Stimulated activated CD8-positive, alpha-beta memory T cell treated with anti-CD3 and anti-CD28 coated beads, Interleukin-2, amount 100 ng/mL, for 48 hours (primary cell): ENCODE results near the gene TMEM101.
A peak's percentile ranks its signal among the peaks of the same experiment; 100 is the strongest.
"Not testable (repeated sequence)": the region's sequence is repeated elsewhere in the genome, so short reads cannot be mapped to it uniquely, and the experiment has no call there.

ENCODE experiments used
- DNase-seq, 2 donors: peaks; one replicate each; pipeline ENCODE4 v3.0.0-alpha.2; 2020; ENCODE audit warnings: low read depth in 2 of 2

Gene TMEM101

GRCh38 chr17:44000141-44000860 is 14.5 kb downstream of the TMEM101 start:
- DNase-seq: no peak

- no peak for DNase-seq
These were observed 15.7 kb downstream of the TMEM101 start for GRCh38 chr17:43999024-43999423.

- no peak for DNase-seq
These were observed 16.2 kb downstream of the TMEM101 start for GRCh38 chr17:43998552-43998951.

- not testable (repeated sequence) for DNase-seq
These were observed 17.6 kb downstream of the TMEM101 start for GRCh38 chr17:43997180-43997579.

- no peak for DNase-seq
These were observed 19.7 kb downstream of the TMEM101 start for GRCh38 chr17:43995150-43995471.

- peak; percentile 51 to 59 for DNase-seq
These were observed 20.3 kb downstream of the TMEM101 start for GRCh38 chr17:43994272-43995149.

- DNase-seq: no peak
These were observed 22.1 kb downstream of the TMEM101 start for GRCh38 chr17:43992641-43993040.

- no peak for DNase-seq
These were observed 26.5 kb downstream of the TMEM101 start for GRCh38 chr17:43988301-43988700.

GRCh38 chr17:43987131-43988021 is 27.4 kb downstream of the TMEM101 start:
- DNase-seq: no peak

- DNase-seq: no peak
These were observed 28.4 kb downstream of the TMEM101 start for GRCh38 chr17:43986225-43986981.

- DNase-seq: no peak
These were observed 30.2 kb downstream of the TMEM101 start for GRCh38 chr17:43984521-43984920.

GRCh38 chr17:43983515-43984411 is 31.0 kb downstream of the TMEM101 start:
- DNase-seq: no peak

- DNase-seq: no peak
These were observed 31.6 kb downstream of the TMEM101 start for GRCh38 chr17:43983196-43983514.

GRCh38 chr17:43982171-43982570 is 32.6 kb downstream of the TMEM101 start:
- DNase-seq: no peak

GRCh38 chr17:43979671-43980070 is 35.1 kb downstream of the TMEM101 start:
- DNase-seq: no peak

- DNase-seq: no peak
These were observed 35.8 kb downstream of the TMEM101 start for GRCh38 chr17:43979011-43979410.

GRCh38 chr17:43978078-43978477 is 36.7 kb downstream of the TMEM101 start:
- no peak for DNase-seq

GRCh38 chr17:43976963-43977837 is 37.6 kb downstream of the TMEM101 start:
- no peak for DNase-seq

- DNase-seq: no peak
These were observed 38.9 kb downstream of the TMEM101 start for GRCh38 chr17:43975898-43976297.
